Kidney (tissue), 14 donors: ENCODE data around the gene ANKRD40CL. TPM values are rescaled to one million over a fixed set of nuclear protein-coding genes. Genes with fewer than 3 reads are reported as not detected.
A peak's percentile ranks its signal among the peaks of the same experiment; 100 is the strongest.

Source experiments
- DNase-seq, 5 donors: peaks; one replicate each; pipeline ENCODE4 v3.0.0-alpha.2; 2013 to 2020
- FAIRE-seq: peaks from 2 replicates; lab custom pipeline; 2012; peaks lifted over from hg19 to GRCh38; lab: Jason Lieb, UNC
- H3K27ac ChIP-seq, 2 donors: one replicate each; pipeline ENCODE4 v1.7.0; 2013; ENCODE audit warnings: low read depth in 2 of 2, low read length in 2 of 2, inconsistent platforms in 1 of 2
- H3K27me3 ChIP-seq: one replicate; pipeline ENCODE4 v1.7.1; 2013; ENCODE audit warnings: low read length, inconsistent platforms; ENCODE audit not compliant: control insufficient read depth, insufficient read depth
- H3K36me3 ChIP-seq, 3 donors: one replicate each; pipeline versions ENCODE4 v1.7.0 to v1.7.1; 2013; ENCODE audit warnings: low read length in 3 of 3, control low read depth in 1 of 3, inconsistent platforms in 1 of 3; ENCODE audit not compliant: insufficient read depth in 3 of 3, control insufficient read depth in 2 of 3
- H3K4me1 ChIP-seq, 3 donors: one replicate each; pipeline versions ENCODE4 v1.7.0 to v1.7.1; 2013; ENCODE audit warnings: low read length in 3 of 3, inconsistent platforms in 1 of 3, low read depth in 1 of 3; ENCODE audit not compliant: control insufficient read depth in 2 of 3, insufficient read depth in 2 of 3
- H3K4me3 ChIP-seq, 3 donors: one replicate each; pipeline versions ENCODE4 v1.7.0 to v1.8.1; 2013; ENCODE audit warnings: low read length in 3 of 3, control low read depth in 1 of 3, inconsistent platforms in 1 of 3
- H3K9ac ChIP-seq, 3 donors: one replicate each; pipeline versions ENCODE4 v1.7.0 to v1.7.1; 2013; ENCODE audit warnings: low read length in 3 of 3, control low read depth in 1 of 3, inconsistent platforms in 1 of 3
- H3K9me3 ChIP-seq, 3 donors: one replicate each; pipeline versions ENCODE4 v1.7.0 to v1.7.1; 2013; ENCODE audit warnings: low read length in 3 of 3, control low read depth in 1 of 3, inconsistent platforms in 1 of 3; ENCODE audit not compliant: control insufficient read depth in 2 of 3, insufficient read depth in 1 of 3
- intact Hi-C: fragments of 100-400 bp; cut with DNase I; formaldehyde crosslinking; loops from one replicate; pipeline ENCODE4 v1.11.1; 2022
- polyA plus RNA-seq: library from polyadenylated mRNA; stranded (reverse); fragments of 350-450 nt; fragmentation: Illumina TruSeq; extraction: RNeasy Lipid Tissue Mini Kit (QIAGEN cat#74804); gene quantifications from one replicate; pipeline ENCODE4 v1.2.3, GENCODE V29; 2014; ENCODE audit warnings: low read depth, low replicate concordance; ENCODE audit not compliant: insufficient read depth
- total RNA-seq: library from RNA; stranded (reverse); fragmentation: NEBNext Ultra II Directional; extraction: Animal tissue kit (Norgen Biotek cat#: 25700); gene quantifications from one replicate; pipeline ENCODE4 v1.2.1, GENCODE V29; 2021
- TF ChIP-seq, protein P1 (sequence below): IDR thresholded peaks from 3 replicates; pipeline ENCODE4 v1.5.1; 2012; ENCODE audit warnings: mild to moderate bottlenecking, moderate library complexity, borderline replicate concordance; ENCODE audit not compliant: insufficient read depth; ENCODE audit errors: extremely low read depth
- donor health status: control.
- donor health status: control.
- donor health status: control.
- donor health status: control.
- donor health status: control.
- donor health status: DM: yes; HTN: yes; CAD: no.
- donor health status: Normal renal cell carcinoma (clear cell type).

ANKRD40CL gene
- total and polyA plus RNA-seq, 2 donors from 2014 or later: not detected

- H3K9ac ChIP-seq: no peak overlapping the region
- H3K9me3 ChIP-seq: no peaks in the 10 kb centered on the region
- FAIRE-seq (no peak), DNase-seq (peak; percentile 91 to 94 (median 93))
- no peak overlapping the region for H3K4me3 ChIP-seq
- H3K4me1 ChIP-seq: no peaks in the 10 kb centered on the region
- no peaks in the 10 kb centered on the region for H3K36me3 ChIP-seq
- intact Hi-C loops: loop anchor here (5.0 kb wide), 1 partner anchor 59 kb away; no protein-coding TSS in a partner anchor
- no peak overlapping the region for H3K27ac ChIP-seq
- TF ChIP-seq, protein P1, sequence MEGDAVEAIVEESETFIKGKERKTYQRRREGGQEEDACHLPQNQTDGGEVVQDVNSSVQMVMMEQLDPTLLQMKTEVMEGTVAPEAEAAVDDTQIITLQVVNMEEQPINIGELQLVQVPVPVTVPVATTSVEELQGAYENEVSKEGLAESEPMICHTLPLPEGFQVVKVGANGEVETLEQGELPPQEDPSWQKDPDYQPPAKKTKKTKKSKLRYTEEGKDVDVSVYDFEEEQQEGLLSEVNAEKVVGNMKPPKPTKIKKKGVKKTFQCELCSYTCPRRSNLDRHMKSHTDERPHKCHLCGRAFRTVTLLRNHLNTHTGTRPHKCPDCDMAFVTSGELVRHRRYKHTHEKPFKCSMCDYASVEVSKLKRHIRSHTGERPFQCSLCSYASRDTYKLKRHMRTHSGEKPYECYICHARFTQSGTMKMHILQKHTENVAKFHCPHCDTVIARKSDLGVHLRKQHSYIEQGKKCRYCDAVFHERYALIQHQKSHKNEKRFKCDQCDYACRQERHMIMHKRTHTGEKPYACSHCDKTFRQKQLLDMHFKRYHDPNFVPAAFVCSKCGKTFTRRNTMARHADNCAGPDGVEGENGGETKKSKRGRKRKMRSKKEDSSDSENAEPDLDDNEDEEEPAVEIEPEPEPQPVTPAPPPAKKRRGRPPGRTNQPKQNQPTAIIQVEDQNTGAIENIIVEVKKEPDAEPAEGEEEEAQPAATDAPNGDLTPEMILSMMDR: peak; percentile 100
- H3K27me3 ChIP-seq: no peaks in the 10 kb centered on the region
Observed at GRCh38 chr17:50783193-50783660, 15.9 kb upstream of the ANKRD40CL start.

- no peak overlapping the region for H3K9ac ChIP-seq
Observed at GRCh38 chr17:50781167-50781566, 13.8 kb upstream of the ANKRD40CL start.

GRCh38 chr17:50779747-50780353 lies 12.5 kb upstream of the ANKRD40CL start:
- TF ChIP-seq, protein P1: no peak
- H3K4me3 ChIP-seq: no peak overlapping the region
- no peak for FAIRE-seq
- no peaks in the 10 kb centered on the region for H3K36me3 ChIP-seq
- no peaks in the 10 kb centered on the region for H3K27me3 ChIP-seq
- no peaks in the 10 kb centered on the region for H3K4me1 ChIP-seq
- H3K27ac ChIP-seq: no peak overlapping the region
- intact Hi-C loops: loop anchor here (5.0 kb wide), 1 partner anchor 62 kb away; no protein-coding TSS in a partner anchor
- no peaks in the 10 kb centered on the region for H3K9me3 ChIP-seq
- no peak overlapping the region for H3K9ac ChIP-seq
- DNase-seq: no peak

More at GRCh38 chr17:50781167-50781566, 13.8 kb upstream of the ANKRD40CL start:
- no peak for DNase-seq
- H3K4me1 ChIP-seq: no peaks in the 10 kb centered on the region
- FAIRE-seq: no peak
- H3K4me3 ChIP-seq: no peak overlapping the region
- no peak overlapping the region for H3K27ac ChIP-seq
- intact Hi-C loops: loop anchor here (5.0 kb wide), 1 partner anchor 61 kb away; no protein-coding TSS in a partner anchor
- no peaks in the 10 kb centered on the region for H3K9me3 ChIP-seq
- no peaks in the 10 kb centered on the region for H3K27me3 ChIP-seq
- no peaks in the 10 kb centered on the region for H3K36me3 ChIP-seq
- TF ChIP-seq, protein P1: no peak
